NB4 (cell line): ENCODE measurements around the gene KAZALD1.

Source experiments
- CTCF ChIP-seq: IDR thresholded peaks from one replicate; pipeline ENCODE4 v1.5.1; 2012; ENCODE audit warnings: low read depth, low read length
- MAX ChIP-seq: IDR thresholded peaks from 2 replicates; pipeline ENCODE4 v1.6.1; 2011; ENCODE audit warnings: low read depth, low read length
- MYC ChIP-seq: IDR thresholded peaks from 2 replicates; pipeline ENCODE4 v1.6.1; 2011; ENCODE audit warnings: low read depth, low read length
- POLR2A ChIP-seq: IDR thresholded peaks from 2 replicates; pipeline ENCODE4 v1.6.1; 2011; ENCODE audit warnings: mild to moderate bottlenecking; ENCODE audit not compliant: insufficient read length; ENCODE audit errors: extremely low read depth

- TF ChIP-seq CTCF: no peak
- TF ChIP-seq POLR2A: no peak
- TF ChIP-seq MAX: no peak
- no peak for TF ChIP-seq MYC
Observed at GRCh38 chr10:101035314-101035713, 26.5 kb upstream of the KAZALD1 start.
